ENCODE measurements around the gene MYO5A.

DNA sequence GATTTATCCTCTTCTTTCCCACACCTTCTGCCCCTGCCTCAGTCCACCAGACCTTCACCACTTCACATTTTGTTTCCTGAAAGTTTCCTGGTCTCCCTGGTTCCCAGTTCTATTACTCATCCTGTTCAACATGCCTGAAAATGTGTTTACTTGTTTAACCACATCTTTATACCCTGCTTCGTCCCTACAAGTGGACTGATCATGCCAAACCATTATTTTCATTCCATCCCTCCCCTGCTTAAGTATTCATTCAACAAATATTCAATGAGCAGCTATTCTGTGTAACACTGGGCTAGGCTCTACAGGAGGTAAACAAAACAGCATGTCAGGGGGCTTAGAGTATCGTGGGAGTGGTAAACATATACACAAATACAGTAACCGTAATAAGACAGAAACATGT, 5.5 kb downstream of the MYO5A start:
- TF ChIP-seq ZFP3 (CRISPR knock-in tag; IDR thresholded peaks at IDR 0.05) (no peak), BACH2 (CRISPR knock-in tag; IDR thresholded peaks at IDR 0.05; ENCODE audit: borderline replicate concordance) (no peak), ARNTL (CRISPR knock-in tag; IDR thresholded peaks at IDR 0.05; ENCODE audit: borderline replicate concordance, low read depth) (no peak), ZC3H10 (CRISPR knock-in tag; IDR thresholded peaks at IDR 0.05) (no peak), RARB (CRISPR knock-in tag; IDR thresholded peaks at IDR 0.05) (no peak), PPARA (CRISPR knock-in tag; IDR thresholded peaks at IDR 0.05; ENCODE audit: borderline replicate concordance) (no peak), ZFP30 (CRISPR knock-in tag; IDR thresholded peaks at IDR 0.05) (no peak), ZNF8 (CRISPR knock-in tag; IDR thresholded peaks at IDR 0.05) (no peak)
- TF ChIP-seq, protein P1, sequence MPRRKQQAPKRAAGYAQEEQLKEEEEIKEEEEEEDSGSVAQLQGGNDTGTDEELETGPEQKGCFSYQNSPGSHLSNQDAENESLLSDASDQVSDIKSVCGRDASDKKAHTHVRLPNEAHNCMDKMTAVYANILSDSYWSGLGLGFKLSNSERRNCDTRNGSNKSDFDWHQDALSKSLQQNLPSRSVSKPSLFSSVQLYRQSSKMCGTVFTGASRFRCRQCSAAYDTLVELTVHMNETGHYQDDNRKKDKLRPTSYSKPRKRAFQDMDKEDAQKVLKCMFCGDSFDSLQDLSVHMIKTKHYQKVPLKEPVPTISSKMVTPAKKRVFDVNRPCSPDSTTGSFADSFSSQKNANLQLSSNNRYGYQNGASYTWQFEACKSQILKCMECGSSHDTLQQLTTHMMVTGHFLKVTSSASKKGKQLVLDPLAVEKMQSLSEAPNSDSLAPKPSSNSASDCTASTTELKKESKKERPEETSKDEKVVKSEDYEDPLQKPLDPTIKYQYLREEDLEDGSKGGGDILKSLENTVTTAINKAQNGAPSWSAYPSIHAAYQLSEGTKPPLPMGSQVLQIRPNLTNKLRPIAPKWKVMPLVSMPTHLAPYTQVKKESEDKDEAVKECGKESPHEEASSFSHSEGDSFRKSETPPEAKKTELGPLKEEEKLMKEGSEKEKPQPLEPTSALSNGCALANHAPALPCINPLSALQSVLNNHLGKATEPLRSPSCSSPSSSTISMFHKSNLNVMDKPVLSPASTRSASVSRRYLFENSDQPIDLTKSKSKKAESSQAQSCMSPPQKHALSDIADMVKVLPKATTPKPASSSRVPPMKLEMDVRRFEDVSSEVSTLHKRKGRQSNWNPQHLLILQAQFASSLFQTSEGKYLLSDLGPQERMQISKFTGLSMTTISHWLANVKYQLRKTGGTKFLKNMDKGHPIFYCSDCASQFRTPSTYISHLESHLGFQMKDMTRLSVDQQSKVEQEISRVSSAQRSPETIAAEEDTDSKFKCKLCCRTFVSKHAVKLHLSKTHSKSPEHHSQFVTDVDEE (CRISPR knock-in tag; IDR thresholded peaks at IDR 0.05): no peak
- TF ChIP-seq, protein P2, sequence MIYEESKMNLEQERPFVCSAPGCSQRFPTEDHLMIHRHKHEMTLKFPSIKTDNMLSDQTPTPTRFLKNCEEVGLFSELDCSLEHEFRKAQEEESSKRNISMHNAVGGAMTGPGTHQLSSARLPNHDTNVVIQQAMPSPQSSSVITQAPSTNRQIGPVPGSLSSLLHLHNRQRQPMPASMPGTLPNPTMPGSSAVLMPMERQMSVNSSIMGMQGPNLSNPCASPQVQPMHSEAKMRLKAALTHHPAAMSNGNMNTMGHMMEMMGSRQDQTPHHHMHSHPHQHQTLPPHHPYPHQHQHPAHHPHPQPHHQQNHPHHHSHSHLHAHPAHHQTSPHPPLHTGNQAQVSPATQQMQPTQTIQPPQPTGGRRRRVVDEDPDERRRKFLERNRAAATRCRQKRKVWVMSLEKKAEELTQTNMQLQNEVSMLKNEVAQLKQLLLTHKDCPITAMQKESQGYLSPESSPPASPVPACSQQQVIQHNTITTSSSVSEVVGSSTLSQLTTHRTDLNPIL (CRISPR knock-in tag; IDR thresholded peaks at IDR 0.05; ENCODE audit: low read depth): no peak
- TF ChIP-seq, protein P3, sequence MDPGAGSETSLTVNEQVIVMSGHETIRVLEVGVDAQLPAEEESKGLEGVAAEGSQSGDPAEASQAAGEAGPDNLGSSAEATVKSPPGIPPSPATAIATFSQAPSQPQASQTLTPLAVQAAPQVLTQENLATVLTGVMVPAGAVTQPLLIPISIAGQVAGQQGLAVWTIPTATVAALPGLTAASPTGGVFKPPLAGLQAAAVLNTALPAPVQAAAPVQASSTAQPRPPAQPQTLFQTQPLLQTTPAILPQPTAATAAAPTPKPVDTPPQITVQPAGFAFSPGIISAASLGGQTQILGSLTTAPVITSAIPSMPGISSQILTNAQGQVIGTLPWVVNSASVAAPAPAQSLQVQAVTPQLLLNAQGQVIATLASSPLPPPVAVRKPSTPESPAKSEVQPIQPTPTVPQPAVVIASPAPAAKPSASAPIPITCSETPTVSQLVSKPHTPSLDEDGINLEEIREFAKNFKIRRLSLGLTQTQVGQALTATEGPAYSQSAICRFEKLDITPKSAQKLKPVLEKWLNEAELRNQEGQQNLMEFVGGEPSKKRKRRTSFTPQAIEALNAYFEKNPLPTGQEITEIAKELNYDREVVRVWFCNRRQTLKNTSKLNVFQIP (CRISPR knock-in tag; IDR thresholded peaks at IDR 0.05; ENCODE audit: borderline replicate concordance, low read depth): no peak
- TF ChIP-seq, protein P4, sequence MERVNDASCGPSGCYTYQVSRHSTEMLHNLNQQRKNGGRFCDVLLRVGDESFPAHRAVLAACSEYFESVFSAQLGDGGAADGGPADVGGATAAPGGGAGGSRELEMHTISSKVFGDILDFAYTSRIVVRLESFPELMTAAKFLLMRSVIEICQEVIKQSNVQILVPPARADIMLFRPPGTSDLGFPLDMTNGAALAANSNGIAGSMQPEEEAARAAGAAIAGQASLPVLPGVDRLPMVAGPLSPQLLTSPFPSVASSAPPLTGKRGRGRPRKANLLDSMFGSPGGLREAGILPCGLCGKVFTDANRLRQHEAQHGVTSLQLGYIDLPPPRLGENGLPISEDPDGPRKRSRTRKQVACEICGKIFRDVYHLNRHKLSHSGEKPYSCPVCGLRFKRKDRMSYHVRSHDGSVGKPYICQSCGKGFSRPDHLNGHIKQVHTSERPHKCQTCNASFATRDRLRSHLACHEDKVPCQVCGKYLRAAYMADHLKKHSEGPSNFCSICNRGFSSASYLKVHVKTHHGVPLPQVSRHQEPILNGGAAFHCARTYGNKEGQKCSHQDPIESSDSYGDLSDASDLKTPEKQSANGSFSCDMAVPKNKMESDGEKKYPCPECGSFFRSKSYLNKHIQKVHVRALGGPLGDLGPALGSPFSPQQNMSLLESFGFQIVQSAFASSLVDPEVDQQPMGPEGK (CRISPR knock-in tag; IDR thresholded peaks at IDR 0.05; ENCODE audit: borderline replicate concordance): no peak
- TF ChIP-seq, protein P5, sequence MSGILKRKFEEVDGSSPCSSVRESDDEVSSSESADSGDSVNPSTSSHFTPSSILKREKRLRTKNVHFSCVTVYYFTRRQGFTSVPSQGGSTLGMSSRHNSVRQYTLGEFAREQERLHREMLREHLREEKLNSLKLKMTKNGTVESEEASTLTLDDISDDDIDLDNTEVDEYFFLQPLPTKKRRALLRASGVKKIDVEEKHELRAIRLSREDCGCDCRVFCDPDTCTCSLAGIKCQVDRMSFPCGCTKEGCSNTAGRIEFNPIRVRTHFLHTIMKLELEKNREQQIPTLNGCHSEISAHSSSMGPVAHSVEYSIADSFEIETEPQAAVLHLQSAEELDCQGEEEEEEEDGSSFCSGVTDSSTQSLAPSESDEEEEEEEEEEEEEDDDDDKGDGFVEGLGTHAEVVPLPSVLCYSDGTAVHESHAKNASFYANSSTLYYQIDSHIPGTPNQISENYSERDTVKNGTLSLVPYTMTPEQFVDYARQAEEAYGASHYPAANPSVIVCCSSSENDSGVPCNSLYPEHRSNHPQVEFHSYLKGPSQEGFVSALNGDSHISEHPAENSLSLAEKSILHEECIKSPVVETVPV (CRISPR knock-in tag; IDR thresholded peaks at IDR 0.05): no peak
